GM03348 (cell line): ENCODE measurements around the gene NLGN1.
"Not testable (repeated sequence)": the region's sequence is repeated elsewhere in the genome, so short reads cannot be mapped to it uniquely, and the experiment has no call there.

ENCODE experiments used
- DNase-seq: peaks from one replicate; pipeline ENCODE4 v3.0.0; 2012; ENCODE audit warnings: low spot score

NLGN1 gene

DNA sequence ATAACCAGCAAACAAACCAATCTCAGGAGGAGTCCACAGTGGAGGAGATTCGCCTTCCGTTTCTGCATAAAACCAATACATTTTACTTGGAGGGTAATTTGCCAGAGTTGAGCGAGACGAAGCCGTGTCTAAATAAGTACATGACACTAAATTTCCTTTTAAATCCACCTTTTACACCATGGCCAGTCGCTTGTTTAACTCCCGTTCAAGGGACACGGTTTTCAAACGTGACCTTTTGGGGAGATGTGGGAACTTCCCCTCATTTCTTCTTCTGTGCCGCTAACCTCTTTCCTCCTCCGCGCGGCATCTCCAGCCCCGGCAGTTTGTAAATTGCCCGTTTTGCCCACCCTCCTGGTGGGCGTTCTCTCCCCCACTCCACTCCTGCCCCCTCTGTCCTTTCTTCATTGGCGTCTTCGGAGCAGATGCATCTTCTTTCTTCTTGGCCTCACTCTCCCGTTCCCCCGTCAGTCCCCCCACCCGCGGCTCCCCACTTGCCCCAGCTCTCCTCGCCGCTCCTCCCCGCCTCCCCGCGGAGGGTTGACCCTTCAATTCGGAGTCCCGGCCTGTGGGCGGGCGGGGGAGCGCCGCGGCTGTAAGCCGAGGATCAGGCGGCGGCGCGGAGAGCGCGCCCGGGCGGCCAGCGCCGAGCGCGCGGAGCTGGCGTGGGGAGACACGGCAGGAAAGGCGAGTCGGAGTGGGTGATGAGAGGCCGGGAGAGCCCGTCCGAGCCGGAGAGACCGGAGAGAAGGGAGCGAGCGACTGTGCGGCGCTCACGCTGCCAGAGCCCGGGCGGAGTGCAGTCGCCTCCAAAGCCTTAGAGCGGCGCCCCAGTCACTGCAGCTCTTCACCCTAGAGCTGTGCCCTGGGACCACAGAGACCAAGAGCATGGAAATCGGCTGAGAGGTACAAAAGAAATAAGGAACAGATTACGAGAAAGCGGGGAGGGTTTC is at the start of gene NLGN1:
Gene NLGN1, plus strand, starts transcription at position 584 of the 950 bp plus-strand sequence.
- peak; percentile 83 for DNase-seq

DNA sequence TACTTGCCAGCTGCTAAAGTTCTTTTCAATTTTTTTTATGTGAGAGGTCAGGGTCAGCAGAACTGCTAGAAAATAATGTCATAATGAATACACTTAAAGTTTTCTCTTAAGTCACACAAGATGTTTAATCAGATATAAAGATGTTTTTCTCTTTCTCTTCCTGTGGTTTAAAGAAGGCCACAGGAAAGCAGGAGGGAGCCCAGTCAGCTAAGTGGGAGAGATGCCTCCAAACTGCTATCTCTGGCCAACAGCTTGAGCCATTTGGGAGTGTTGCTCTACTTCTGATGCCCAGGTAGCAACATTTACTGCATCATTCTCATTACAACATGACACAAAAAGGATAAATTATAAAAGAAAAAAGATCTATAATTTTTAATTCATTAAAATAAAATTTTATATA is 45.7 kb upstream of the NLGN1 start:
- DNase-seq: no peak

DNA sequence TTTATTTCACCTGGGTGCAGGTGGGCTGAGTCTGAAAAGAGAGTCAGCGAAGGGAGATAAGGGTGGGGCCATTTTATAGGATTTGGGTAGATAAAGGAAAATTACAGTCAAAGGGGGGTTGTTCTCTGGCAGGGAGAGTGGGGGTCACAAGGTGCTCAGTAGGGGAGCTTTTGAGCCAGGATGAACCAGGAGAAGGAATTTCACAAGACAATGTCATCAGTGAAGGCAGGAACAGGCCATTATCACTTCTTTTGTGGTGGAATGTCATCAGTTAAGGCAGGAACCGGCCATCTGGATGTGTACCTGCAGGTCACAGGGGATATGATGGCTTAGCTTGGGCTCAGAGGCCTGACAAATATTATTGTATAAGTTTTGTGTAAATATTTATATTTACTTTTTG is 44.4 kb upstream of the NLGN1 start:
- DNase-seq: not testable (repeated sequence)

- DNase-seq: no peak
Measured at GRCh38 chr3:173354124-173354523, 43.4 kb upstream of the NLGN1 start.

GRCh38 chr3:173371848-173372487 is 25.6 kb upstream of the NLGN1 start:
- peak; percentile 58 for DNase-seq

DNA sequence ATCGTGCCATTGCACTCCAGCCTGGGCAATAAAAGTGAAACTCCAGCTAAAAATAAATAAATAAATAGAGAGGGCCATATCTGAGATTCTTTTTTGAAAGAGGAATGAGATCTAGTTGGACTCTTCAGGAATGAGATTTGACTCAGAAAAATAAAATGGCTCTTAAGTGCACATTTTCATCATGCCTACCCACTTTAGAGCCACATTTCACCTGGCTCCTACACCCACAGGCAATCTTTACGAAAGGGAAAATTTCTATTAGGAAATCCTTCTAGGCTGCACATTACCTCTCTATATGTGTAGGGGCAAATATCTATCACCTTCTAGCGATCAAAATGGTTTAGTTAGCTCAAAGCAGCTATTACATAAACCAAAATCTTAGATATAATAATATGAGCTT is 16.9 kb upstream of the NLGN1 start:
- no peak for DNase-seq

DNA sequence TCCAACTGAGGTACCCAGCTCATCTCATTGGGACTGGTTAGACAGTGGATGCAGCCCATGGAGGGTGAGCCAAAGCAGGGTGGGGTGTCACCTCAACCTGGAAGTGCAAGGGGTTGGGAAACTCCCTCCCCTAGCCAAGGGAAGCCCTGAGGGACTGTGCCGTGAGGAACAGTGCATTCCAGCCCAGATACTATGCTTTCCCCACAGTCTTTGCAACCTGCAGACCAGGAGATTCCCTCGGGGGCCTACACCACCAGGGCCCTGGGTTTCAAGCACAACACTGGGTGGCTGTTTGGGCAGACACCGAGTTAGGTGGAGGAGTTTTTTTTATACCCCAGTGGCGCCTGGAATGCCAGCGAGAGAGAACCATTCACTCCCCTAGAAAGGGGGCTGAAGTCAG is 15.6 kb upstream of the NLGN1 start:
- DNase-seq: not testable (repeated sequence)

GRCh38 chr3:173395073-173395411 is 2.5 kb upstream of the NLGN1 start:
- DNase-seq: no peak

- peak; percentile 95 for DNase-seq
Measured at GRCh38 chr3:173395412-173396181, 1.9 kb upstream of the NLGN1 start.

DNA sequence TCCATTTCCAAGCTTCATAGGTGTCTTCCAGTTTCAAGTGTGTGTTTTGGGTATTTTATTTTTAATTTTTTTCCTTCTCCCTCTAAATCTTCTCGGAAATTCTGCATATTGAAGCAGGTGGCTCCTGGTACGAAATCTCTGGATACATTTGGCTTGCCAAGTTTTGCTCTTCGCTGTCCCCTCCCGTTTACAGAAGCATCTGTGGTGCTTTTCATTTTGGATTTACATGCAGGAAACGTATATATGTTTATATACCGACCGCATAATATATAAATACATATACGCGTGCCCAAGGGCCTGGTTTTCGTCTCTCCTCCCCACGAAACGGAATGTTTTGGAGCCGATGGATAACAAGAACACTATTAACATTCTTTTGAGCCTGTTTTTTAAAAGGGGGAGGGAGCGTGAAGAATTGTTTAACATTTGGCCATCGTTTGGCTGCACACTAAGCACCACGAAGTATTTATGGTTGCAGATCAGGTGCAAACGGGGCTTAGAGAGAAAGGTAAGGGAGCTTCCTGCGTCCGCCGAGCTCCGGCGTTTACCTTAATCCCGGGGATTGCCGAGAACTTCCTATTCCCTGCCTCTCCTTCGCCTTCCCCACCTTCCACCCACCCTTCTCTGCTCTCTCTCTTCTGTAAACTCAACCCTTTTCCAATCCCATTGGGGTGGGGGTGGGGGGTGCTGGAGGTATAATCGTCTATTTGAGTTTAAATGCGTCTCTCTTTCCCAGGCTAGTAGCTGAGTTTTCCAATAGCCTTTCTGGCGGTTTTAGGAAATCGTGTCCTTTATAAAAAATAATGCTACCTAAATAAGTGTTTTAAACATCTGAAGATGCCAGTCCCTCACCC is 1.1 kb upstream of the NLGN1 start:
- no peak for DNase-seq

DNA sequence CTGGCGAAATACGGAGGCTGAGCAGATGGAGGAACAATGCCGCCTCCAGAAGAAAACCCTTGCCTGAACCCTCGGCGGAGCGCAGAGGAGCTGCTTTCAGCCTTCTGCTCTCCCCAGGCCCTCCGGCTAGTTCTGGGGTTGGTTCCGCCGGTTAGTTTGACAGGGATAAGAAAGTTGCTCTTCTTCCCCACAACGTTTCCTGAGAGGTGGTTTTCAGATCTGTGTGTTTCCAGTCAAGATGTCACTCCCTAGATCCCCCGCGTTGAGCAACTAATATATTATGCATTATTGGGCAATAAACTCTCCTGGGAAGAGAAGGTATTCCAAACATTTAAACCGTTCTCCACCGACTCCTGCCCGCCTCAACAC is 551 bp downstream of the NLGN1 start:
- DNase-seq: peak; percentile 28

- DNase-seq: no peak
Measured at GRCh38 chr3:173399044-173399443, 1.5 kb downstream of the NLGN1 start.

GRCh38 chr3:173401369-173401768 is 3.8 kb downstream of the NLGN1 start:
- DNase-seq: no peak

GRCh38 chr3:173402656-173403055 is 5.1 kb downstream of the NLGN1 start:
- DNase-seq: no peak

GRCh38 chr3:173403376-173403775 is 5.8 kb downstream of the NLGN1 start:
- no peak for DNase-seq

GRCh38 chr3:173404156-173404555 is 6.6 kb downstream of the NLGN1 start:
- no peak for DNase-seq

DNA sequence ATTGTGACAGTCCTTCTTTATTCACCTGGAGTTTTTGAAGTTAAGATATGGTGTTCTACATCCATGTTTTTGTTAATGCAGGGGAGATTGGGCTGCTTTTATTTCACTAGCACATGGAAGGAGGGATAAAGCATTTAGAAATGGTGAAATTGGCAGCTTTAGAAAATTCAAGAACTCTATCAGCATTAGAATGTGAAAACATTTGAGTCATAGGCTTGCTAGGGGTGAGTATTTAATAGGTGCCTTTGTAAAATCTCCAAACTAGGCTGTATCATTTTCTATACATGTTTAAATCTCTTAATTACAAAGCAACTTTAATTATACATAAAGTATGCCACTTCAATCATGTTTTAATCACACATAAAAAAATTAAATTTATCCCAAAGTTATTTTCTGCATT is 12.9 kb downstream of the NLGN1 start:
- no peak for DNase-seq

DNA sequence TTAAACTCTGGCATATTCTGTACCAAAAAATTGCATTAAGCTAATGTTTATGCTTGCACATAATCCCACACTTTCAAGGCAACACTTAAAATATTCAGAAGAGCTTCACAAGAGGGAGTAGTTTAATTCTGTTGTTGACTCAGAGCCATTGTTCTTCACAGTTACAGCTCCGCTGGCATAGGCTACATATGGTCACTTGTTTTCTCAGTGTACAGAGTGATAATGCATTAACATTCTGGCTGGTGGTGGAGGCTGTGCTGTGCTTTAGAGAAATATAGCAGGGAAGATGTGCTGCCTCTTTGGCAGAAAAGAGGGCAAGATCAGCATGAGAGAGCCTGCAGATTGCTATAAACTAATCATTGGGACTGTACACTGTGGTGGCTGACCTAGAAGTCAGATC is 13.3 kb downstream of the NLGN1 start:
- no peak for DNase-seq

- peak; percentile 61 for DNase-seq
Measured at GRCh38 chr3:173411375-173411973, 13.9 kb downstream of the NLGN1 start.

GRCh38 chr3:173416070-173416469 is 18.5 kb downstream of the NLGN1 start:
- no peak for DNase-seq

DNA sequence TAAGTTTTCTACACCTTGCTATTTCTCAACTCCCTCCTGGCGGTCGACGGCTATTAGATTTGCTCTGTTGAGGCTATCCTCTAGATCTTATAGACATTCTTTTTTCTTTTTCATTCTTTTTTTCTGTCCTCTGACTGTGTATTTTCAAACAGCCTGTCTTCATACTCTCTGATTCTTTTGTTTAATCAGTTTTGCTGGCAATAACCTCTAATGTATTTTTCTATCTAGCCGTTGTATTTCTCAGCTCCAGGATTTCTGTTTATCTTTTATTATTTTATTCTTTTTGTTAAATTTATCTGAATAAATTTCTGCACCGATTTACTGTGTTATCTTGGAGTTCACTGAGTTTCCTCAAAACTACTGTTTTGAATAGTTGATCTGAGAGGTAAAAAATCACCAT is 31.5 kb downstream of the NLGN1 start:
- DNase-seq: no peak
